IPS DF 19.7 (cell line): Measurements from ENCODE around the gene KNG1.
A peak's percentile ranks its signal among the peaks of the same experiment; 100 is the strongest.

Source experiments
- DNase-seq: peaks from one replicate; pipeline ENCODE4 v3.0.0-alpha.2; 2013; ENCODE audit warnings: low read depth, low spot score

KNG1 gene

DNA sequence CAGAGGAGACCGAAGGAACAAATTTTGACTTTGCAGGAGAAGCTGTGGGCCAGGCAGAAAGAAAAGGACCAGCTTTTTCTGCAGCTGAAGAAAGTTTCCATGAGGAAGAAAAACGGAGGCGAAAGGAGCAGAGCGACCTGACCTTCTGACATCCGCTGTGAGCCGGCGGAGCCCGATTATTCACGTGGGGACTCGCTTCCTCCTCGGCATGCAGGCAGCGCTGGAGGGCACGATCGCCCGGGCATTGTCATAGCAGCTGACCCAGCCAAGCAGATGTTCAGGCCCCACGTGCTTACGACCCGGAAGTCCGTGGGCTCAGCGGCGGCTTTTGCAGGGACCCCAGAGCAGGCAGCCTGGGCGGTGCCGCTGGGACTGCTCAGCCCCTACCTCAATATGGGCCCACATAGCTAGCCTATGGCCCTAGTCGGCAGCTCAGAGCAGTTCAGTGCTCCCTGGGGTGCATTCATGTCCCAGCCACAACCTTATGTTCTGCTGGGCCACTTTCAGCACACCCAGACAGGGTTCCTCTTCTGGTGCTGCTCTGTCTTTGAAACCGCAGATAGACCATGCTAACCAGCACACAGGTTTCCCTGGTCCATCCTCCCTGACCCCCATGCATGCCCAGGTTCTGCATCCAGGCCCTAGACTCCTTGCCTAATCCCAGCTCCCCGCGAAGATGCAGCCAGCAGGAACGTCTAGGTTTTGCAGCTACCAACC lies 55.7 kb downstream of the KNG1 start:
- DNase-seq, result no peak

DNA sequence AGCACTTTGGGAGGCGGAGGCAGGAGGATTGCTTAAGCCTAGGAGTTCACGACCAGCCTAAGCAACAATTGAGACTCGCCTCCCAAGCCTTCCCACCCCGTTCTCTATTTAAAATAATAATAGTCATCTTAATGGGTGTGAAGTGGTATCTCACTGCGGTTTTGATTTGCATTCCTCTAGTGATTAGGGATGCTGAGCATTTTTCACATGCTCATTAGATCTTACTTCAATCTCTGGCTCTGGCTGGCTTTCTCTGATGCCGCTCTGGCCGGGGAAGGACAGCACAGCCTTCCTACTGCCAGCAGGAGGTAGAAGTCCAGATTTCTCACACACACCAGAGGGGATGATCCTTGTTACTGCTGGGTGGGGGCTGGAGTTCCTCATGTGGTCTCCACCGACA lies 58.8 kb downstream of the KNG1 start:
- DNase-seq, result peak; percentile 59

DNA sequence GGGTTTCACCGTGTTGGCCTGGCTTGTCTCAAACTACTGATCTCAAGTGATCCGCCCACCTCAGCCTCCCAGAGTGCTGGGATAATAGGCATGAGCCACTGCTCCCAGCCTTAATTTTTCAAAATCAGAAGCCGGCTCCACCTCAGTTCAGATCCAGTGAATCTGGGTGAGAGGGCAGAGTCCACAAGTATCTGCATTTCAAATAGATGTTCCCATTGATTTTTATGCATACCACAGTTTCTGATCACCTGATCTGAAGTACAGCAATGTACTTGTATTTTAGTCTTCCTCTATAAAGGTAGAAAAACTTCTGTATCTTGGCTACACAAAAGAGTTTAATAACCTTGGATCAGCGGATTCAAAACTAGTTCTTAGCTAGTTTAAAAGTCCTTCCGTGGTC lies 62.0 kb downstream of the KNG1 start:
- DNase-seq, result no peak

DNA sequence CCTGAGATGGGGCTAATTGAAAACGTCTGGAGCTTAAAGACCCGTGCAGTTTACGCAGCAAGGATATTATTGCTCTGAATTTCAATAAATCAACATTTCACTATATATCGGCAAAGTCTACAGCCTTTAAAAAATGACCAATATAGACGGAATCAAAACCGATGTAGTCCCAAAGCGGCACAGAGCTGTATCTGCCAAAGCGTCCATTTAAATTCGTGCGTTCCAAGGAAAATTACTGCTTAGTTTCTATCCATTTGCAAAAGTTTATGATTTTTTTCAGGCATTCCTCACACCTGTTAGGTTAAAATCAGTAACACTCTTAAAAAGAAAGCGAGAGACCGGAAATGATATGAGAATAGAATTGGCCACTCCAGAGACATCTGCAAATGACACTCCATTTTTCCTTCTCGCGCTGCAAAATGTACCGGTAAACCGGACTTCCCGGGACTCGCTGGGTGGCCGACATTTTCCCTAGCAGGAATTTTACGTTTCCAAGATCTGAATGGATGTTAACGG lies 65.4 kb downstream of the KNG1 start:
- no peak for DNase-seq

DNA sequence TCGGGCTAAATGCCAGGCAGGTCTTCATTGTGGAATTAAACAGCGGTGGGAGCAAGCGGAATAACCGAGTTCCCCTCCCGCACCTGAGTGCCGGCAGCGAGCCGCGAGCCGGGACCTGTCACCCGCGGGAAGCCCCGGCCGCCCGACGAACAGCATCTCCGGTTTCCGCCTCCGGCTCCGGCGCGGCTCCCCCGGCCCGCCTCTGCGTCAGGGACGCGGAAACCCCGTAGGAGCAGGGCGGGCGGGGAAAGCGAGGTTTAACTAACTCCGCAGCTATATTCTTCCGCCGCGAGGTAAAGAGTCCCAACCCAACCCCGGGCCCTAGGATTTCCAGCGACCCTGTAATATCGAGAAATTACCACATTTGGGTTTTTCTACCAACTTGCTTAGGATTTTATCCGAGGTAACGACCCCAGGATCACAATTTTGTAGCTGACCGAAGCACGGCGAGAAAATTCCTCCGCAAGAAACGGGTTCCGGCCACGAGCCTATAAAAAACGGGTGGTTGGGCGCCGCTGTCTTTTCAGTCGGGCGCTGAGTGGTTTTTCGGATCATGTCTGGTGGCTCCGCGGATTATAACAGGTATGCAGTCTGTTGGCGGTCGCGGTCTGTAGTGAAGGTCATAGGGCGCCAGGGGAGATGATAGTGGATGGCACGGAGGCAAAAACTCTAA lies 66.0 kb downstream of the KNG1 start, which contains the start of gene EIF4A2:
Gene EIF4A2, plus strand, starts transcription at position 520 of the 673 bp plus-strand sequence. Its CDS starts 34 bp downstream, at position 554.
- DNase-seq, result no peak

DNA sequence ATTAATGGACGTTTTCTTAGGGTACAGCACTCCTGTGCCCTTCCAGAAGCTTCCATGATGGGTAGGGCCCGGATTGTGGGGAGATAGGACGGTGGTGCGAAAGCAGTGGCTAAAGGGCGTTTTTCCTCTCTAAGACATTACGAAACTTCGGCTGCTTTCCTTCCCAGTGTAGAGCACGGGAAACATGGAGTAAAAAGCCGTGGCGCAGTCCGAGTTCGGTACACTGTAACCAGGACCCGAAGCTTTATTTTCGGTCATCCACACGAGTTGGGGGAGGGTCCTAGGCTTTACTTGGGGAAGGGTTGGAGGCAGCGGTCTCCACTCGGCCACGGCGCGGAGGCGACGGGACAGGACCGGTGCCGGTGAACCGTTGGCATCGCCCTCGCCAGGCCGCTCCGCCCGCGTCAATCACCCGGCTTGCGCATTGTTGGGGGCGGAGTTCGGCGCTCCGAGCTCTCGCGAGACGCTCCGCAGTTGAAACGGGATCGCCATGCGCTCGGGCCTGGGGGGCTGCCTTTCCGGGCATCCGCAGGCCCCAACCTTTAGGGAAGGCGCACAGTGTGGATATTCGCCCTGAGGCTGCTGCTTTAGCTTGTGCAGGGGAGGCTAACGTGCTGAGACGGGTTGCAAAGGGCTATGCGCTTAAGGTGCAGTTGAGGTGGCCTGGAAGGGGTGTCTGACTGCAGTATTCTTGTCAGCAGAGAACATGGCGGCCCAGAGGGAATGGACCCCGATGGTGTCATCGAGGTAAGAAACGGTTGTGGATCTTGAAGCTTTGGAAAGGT lies 66.8 kb downstream of the KNG1 start:
- no peak for DNase-seq

DNA sequence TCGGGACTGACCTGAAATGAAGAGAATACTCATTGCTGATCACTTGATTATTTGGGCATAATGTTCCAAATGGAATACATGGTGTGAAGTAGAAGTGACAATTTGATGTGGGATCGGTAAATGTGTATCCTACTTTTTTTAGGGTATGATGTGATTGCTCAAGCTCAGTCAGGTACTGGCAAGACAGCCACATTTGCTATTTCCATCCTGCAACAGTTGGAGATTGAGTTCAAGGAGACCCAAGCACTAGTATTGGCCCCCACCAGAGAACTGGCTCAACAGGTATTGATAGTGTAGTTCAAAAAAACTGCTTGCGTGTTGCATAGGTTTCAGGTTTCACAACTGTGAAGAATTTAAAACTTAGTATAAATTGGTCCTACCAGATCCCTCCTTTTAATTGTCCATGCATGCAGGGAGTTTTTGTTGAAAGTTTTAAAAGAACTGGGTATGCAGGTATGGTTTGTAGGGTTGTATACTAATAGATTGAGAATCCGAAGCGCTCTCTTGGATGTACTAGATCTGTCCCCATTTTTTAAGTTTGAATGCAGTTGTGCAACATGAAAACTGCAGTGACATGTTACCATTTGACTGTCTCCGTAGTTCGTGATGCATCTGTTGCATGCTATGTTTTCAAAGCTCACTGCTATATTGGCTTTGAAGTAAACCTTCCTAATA lies 67.8 kb downstream of the KNG1 start:
- no peak for DNase-seq

DNA sequence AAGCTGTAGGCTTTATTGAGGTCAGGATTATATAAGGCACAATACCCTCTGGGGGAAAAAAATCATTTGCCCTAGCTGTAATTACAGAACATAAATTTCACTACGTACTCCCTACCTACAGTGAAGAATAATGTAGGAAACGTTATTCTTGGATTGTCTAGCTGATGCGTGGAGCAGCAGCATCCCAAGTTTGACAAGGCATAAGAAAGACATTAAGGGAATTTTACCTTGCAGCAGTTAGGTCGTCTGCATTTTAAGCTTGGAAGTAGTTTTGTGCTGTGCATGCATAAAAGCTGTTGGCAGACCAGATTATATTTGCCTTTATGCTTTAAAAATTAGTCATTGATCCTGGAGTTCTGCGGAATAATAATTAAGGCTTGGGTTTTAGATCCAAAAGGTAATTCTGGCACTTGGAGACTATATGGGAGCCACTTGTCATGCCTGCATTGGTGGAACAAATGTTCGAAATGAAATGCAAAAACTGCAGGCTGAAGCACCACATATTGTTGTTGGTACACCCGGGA lies 68.4 kb downstream of the KNG1 start:
- DNase-seq, result no peak

DNA sequence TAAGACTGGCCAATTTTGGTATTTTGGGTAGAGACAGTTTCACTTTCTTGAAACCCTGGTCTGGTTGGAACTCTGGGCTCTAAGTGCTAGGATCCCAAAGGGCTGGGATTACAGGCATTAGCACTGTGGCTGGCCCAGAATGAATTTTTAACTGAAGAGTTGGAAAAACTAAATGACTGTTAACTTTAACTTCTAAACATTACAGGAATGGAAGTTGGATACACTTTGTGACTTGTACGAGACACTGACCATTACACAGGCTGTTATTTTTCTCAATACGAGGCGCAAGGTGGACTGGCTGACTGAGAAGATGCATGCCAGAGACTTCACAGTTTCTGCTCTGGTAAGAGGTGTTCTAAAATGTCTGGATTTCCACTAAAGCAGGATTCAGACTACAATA lies 69.8 kb downstream of the KNG1 start:
- no peak for DNase-seq

DNA sequence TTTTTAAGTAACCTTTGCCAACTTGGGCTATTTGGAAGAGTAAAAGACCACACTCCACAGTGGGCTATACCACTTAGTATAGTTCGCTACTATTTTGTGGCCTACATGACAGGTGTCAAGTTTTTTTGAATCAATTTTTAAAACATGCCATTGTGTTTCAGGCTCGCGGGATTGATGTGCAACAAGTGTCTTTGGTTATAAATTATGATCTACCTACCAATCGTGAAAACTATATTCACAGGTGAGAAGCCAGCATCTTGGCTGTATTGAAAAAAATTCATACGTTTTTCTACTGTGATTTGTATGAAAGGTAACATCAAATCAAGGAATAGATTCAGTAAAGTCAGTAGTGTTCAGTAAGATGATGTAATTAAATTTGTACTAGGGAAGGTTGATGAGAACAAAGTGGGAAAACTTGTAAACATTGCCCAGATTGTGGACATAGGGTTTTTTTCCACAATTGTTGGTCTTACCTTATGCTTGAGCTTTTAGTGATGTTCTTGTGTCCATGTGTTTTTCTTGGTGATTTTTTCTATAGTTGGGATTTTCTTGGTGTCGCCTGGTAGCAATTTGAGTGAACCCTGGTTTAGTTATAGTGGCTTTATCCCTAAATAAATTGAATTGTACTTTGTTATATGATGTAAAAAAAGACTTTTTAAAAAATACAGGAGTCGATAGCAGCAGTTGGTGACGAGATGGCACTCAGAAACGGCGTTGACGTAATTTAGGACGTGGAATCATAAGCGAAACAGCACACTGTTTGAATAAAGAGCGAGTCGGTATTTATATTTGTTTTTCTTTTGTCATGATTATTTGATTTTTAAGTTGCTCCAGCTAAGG lies 70.7 kb downstream of the KNG1 start:
- DNase-seq, result no peak

DNA sequence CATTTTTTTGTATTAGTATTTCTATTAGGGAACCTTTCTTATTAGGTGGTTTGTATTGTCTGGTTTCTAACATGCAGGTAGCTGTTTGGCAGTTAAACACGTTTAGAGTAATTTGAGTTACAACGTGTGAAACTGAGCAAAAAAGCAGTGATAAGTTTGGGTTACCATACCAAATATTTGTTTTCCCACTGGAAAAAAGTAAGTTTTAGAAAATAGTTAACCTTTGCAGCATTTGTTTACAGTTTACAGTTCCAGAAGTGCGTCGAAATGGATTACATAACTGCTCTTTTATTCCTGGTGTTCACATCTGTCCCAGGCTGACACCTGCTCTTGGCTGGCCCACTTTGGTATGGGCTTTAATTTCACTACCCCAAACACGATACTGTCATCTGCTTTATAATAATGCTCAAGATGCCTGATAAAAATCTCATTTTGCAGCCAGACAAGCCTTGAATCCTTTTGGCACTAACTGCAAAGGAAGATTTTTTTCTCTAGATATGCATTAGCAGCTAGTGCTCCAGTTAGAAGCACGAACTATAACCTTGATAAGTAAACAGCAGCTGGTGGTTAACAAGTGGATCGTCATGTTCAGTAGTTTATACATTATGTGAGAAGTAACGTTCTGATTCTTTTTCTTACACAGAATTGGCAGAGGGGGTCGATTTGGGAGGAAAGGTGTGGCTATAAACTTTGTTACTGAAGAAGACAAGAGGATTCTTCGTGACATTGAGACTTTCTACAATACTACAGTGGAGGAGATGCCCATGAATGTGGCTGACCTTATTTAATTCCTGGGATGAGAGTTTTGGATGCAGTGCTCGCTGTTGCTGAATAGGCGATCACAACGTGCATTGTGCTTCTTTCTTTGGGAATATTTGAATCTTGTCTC lies 71.6 kb downstream of the KNG1 start:
- no peak for DNase-seq

DNA sequence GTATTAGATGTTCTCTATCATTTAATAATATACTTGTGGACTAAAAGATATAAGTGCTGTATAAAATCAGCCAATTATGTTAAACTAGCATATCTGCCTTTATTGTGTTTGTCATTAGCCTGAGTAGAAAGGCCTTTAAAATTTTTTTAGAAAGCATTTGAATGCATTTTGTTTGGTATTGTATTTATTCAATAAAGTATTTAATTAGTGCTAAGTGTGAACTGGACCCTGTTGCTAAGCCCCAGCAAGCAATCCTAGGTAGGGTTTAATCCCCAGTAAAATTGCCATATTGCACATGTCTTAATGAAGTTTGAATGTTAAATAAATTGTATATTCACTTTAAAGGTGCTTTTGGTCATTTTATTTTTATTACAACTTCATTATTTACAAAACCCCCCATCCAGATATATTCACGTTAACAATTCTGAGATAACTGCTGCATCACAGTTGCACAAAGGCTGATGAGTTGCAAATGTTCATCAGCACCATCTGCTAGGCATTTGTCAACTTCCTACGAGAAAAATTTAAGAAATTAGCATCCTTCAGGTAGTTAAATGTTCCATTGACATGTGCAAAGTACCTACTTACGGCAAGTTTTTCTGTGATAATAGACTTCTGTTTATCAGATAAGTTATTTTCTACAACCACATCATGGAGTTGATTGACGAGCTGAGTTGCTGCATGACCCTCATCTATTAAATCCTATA lies 72.5 kb downstream of the KNG1 start:
- DNase-seq, result no peak

DNA sequence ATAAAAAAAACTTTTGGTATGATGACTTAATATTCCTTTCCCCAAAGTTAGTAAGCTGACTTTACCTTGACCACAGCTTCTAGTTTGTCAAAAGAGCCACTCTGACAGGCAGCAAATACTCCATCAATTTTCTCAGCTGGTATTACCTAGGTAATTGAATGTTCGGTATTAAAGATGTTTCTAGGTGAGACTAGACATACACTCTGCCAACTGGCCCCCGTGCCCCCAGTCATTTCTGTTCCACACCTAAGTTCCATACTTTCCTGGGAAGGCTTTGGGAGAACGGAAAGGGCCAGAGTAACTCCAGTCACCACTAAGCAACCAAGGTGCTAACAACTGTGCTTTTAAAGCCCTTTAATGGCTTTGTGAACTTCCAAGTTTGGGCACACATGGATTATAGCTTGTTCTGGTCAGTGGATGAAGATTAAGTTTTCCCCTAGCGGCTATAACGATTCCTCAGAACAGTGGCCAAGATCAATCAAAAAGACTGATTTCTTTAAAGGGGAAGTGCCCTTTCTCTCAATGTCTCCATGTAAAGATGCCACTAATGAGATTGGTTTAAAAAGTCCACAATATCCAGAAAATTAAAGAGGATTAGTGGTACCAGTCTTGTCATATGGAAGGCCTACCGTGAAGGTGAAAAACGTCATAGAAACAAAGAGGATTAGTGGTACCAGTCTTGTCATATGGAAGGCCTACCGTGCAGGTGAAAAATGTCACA lies 73.3 kb downstream of the KNG1 start:
- no peak for DNase-seq
